ENCODE results near the gene ZNF398. TPM values are rescaled to one million over a fixed set of nuclear protein-coding genes. Genes with fewer than 3 reads are reported as not detected.

Gene ZNF398
- total and polyA plus RNA-seq, 9 of the 15 experiments (the other 6 are each of a cell fraction or from before 2014, with no cell fraction given), result 4.0 to 18.6 (median 10.4) TPM

- TF ChIP-seq ZNF175 (CRISPR knock-in tag; IDR thresholded peaks at IDR 0.05; ENCODE audit: low read depth), result no peak
- peak; percentile 25 for TF ChIP-seq TCF3 (CRISPR knock-in tag; IDR thresholded peaks at IDR 0.05)
- TF ChIP-seq TBP (optimal IDR thresholded peaks at IDR 0.05; ENCODE audit: low read depth, low read length), result peak; percentile 79
- no peak for TF ChIP-seq ZNF561 (CRISPR knock-in tag; conservative IDR thresholded peaks at IDR 0.05)
- no peak for TF ChIP-seq MAFF (IDR thresholded peaks at IDR 0.05; ENCODE audit: low read length)
- peak; percentile 64 for TF ChIP-seq FOSL1 (tag; conservative IDR thresholded peaks at IDR 0.05)
- peak; percentile 78; the same call in 1 of the 2 replicates for TF ChIP-seq NFATC3 (IDR thresholded peaks at IDR 0.05)
- TF ChIP-seq, protein P1, sequence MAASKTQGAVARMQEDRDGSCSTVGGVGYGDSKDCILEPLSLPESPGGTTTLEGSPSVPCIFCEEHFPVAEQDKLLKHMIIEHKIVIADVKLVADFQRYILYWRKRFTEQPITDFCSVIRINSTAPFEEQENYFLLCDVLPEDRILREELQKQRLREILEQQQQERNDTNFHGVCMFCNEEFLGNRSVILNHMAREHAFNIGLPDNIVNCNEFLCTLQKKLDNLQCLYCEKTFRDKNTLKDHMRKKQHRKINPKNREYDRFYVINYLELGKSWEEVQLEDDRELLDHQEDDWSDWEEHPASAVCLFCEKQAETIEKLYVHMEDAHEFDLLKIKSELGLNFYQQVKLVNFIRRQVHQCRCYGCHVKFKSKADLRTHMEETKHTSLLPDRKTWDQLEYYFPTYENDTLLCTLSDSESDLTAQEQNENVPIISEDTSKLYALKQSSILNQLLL (CRISPR knock-in tag; IDR thresholded peaks at IDR 0.05; ENCODE audit: borderline replicate concordance), result no peak
- TF ChIP-seq NFRKB (IDR thresholded peaks at IDR 0.05; ENCODE audit: low read depth), result no peak; the same call in 1 of the 2 replicates
- TF ChIP-seq RB1 (IDR thresholded peaks at IDR 0.05; ENCODE audit: low read depth), result peak; percentile 97
- TF ChIP-seq CBX1 (IDR thresholded peaks at IDR 0.05; ENCODE audit: low read depth), result peak; percentile 86; the same call in 1 of the 2 replicates
- TF ChIP-seq DNMT1 (IDR thresholded peaks at IDR 0.05), result no peak
- TF ChIP-seq ZBTB34 (CRISPR knock-in tag; IDR thresholded peaks at IDR 0.05), result no peak
- TF ChIP-seq TARDBP (IDR thresholded peaks at IDR 0.05), result peak; percentile 83; the same call in 1 of the 2 replicates
- TF ChIP-seq EWSR1 (IDR thresholded peaks at IDR 0.05; ENCODE audit: borderline replicate concordance, low read depth, partially characterized antibody), result no peak
- TF ChIP-seq HNRNPL (IDR thresholded peaks at IDR 0.05; ENCODE audit: low read depth, low read length), result peak; percentile 92; the same call in 1 of the 2 replicates
- TF ChIP-seq, protein P2, sequence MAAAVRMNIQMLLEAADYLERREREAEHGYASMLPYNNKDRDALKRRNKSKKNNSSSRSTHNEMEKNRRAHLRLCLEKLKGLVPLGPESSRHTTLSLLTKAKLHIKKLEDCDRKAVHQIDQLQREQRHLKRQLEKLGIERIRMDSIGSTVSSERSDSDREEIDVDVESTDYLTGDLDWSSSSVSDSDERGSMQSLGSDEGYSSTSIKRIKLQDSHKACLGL (CRISPR knock-in tag; IDR thresholded peaks at IDR 0.05; ENCODE audit: borderline replicate concordance, poor library complexity, severe bottlenecking), result no peak
- TF ChIP-seq ZNF263 (CRISPR knock-in tag; IDR thresholded peaks at IDR 0.05; ENCODE audit: borderline replicate concordance), result peak; percentile 59; the same call in 1 of the 2 replicates
- TF ChIP-seq FUS (optimal IDR thresholded peaks at IDR 0.05; ENCODE audit: low read depth, low read length), result peak; percentile 54
- TF ChIP-seq SMC3 (conservative IDR thresholded peaks at IDR 0.05; ENCODE audit: insufficient read depth, low read depth, low read length), result peak; percentile 38; the same call in 1 of the 2 replicates
- no peak for TF ChIP-seq PBX2 (CRISPR knock-in tag; IDR thresholded peaks at IDR 0.05; ENCODE audit: low read depth)
- TF ChIP-seq PBX2 (tag; conservative IDR thresholded peaks at IDR 0.05; ENCODE audit: low read depth), result no peak
- TF ChIP-seq ZNF282 (CRISPR knock-in tag; IDR thresholded peaks at IDR 0.05), result peak; percentile 28; the same call in 1 of the 2 replicates
- TF ChIP-seq FOXK1 (CRISPR knock-in tag; IDR thresholded peaks at IDR 0.05; ENCODE audit: borderline replicate concordance), result no peak
These were observed at the start of gene ZNF398 (continued) for GRCh38 chr7:149147072-149147751.

Data from K562 (cell line).